PC-3 (cell line): ENCODE data around the gene ZRANB1. TPM values are rescaled to one million over a fixed set of nuclear protein-coding genes. Genes with fewer than 3 reads are reported as not detected.

Source experiments
- ATAC-seq: fragments of 200-7000 bp; cut with Tn5 transposase; 2 replicates; pipeline ENCODE4 v1.9.1; 2020; ENCODE audit warnings: mild to moderate bottlenecking, moderate library complexity
- BruUV-seq: library from RNA; stranded (reverse); fragments of 400-500 nt; replicated peaks from 2 replicates; lab custom pipeline; 2021; lab: Mats Ljungman, UMichigan
- CTCF ChIA-PET: fragments of 300-600 bp; sonication (Branson Sonifier 250); formaldehyde crosslinking; loops from one replicate; lab custom pipeline; 2022; ENCODE audit warnings: antibody characterized with exemption; lab: Charles Lee
- POLR2A ChIA-PET: fragments of 300-600 bp; sonication (Branson Sonifier 250); formaldehyde crosslinking; loops from one replicate; lab custom pipeline; 2022; ENCODE audit warnings: antibody characterized with exemption; ENCODE audit not compliant: unreplicated experiment; lab: Charles Lee
- DNase-seq: peaks from one replicate; pipeline ENCODE4 v3.0.0-alpha.2; 2015
- H2AFZ ChIP-seq: fragments of 300-600 bp; sonication (generic); 2 replicates; pipeline ENCODE4 v1.6.0; 2016; ENCODE audit warnings: antibody characterized with exemption, low read length
- H3F3A ChIP-seq: fragments of 300-600 bp; sonication (generic); one replicate; pipeline ENCODE4 v1.6.0; 2017; ENCODE audit warnings: antibody characterized with exemption, low read length, control low read depth, mild to moderate bottlenecking; ENCODE audit not compliant: unreplicated experiment
- H3K27ac ChIP-seq: fragments of 300-600 bp; sonication (generic); 2 replicates; pipeline ENCODE4 v1.5.1; 2016; ENCODE audit warnings: mild to moderate bottlenecking, low read length
- H3K27me3 ChIP-seq: fragments of 300-600 bp; sonication (generic); 2 replicates; pipeline ENCODE4 v1.6.1; 2016; ENCODE audit warnings: low read length, mixed read lengths
- H3K36me3 ChIP-seq: fragments of 300-600 bp; sonication (generic); 2 replicates; pipeline ENCODE4 v1.6.1; 2016; ENCODE audit warnings: low read depth, mixed run types, low read length, mixed read lengths
- H3K4me1 ChIP-seq: fragments of 300-600 bp; sonication (generic); 2 replicates; pipeline ENCODE4 v1.5.1; 2016; ENCODE audit warnings: low read length; ENCODE audit not compliant: insufficient read depth
- H3K4me2 ChIP-seq: fragments of 300-600 bp; sonication (generic); 2 replicates; pipeline ENCODE4 v1.6.0; 2016; ENCODE audit warnings: low read length
- H3K4me3 ChIP-seq: fragments of 300-600 bp; sonication (generic); 2 replicates; pipeline ENCODE4 v1.5.1; 2016; ENCODE audit warnings: mild to moderate bottlenecking, low read length, mixed read lengths
- H3K79me2 ChIP-seq: fragments of 300-600 bp; sonication (generic); 2 replicates; pipeline ENCODE4 v1.6.1; 2017; ENCODE audit warnings: low read length, mixed read lengths
- H3K9ac ChIP-seq: fragments of 300-600 bp; sonication (generic); 2 replicates; pipeline ENCODE4 v1.6.0; 2016; ENCODE audit warnings: mild to moderate bottlenecking, low read length
- H3K9me2 ChIP-seq: fragments of 300-600 bp; sonication (generic); replicated peaks from 2 replicates; pipeline ENCODE4 v1.6.1; 2016; ENCODE audit warnings: mixed run types, low read length, mixed read lengths
- H3K9me3 ChIP-seq: fragments of 300-600 bp; sonication (generic); 2 replicates; pipeline ENCODE4 v1.6.1; 2016; ENCODE audit warnings: low read length, mixed read lengths
- H4K20me1 ChIP-seq: fragments of 300-600 bp; sonication (generic); 2 replicates; pipeline ENCODE4 v1.6.1; 2016; ENCODE audit warnings: low read length, mixed read lengths
- CTCF ChIP-seq: fragments of 300-600 bp; sonication (generic); conservative IDR thresholded peaks from 2 replicates; pipeline ENCODE4 v1.5.1; 2017; ENCODE audit warnings: antibody characterized with exemption, low read depth, mild to moderate bottlenecking, low read length
- EZH2 ChIP-seq: fragments of 300-600 bp; sonication (generic); IDR thresholded peaks from one replicate; pipeline ENCODE4 v1.6.1; 2017; ENCODE audit warnings: antibody characterized with exemption, mild to moderate bottlenecking, low read length; ENCODE audit not compliant: unreplicated experiment
- EZH2phosphoT487 ChIP-seq: fragments of 300-600 bp; sonication (generic); IDR thresholded peaks from 2 replicates; pipeline ENCODE4 v1.6.1; 2018; ENCODE audit warnings: mild to moderate bottlenecking, antibody characterized with exemption, low read length, borderline replicate concordance
- intact Hi-C: fragments of 100-400 bp; cut with micrococcal nuclease; formaldehyde crosslinking; loops from 2 replicates; pipeline ENCODE4 v1.9.0; 2023
- total RNA-seq: library from RNA; depleted of rRNA; stranded (reverse); fragments of >200 nt; gene quantifications from 2 replicates; pipeline ENCODE4 v1.2.3, GENCODE V29; 2014

The ZRANB1 gene
- total RNA-seq, 1 experiment from 2014 or later, result 12.8 TPM

DNA sequence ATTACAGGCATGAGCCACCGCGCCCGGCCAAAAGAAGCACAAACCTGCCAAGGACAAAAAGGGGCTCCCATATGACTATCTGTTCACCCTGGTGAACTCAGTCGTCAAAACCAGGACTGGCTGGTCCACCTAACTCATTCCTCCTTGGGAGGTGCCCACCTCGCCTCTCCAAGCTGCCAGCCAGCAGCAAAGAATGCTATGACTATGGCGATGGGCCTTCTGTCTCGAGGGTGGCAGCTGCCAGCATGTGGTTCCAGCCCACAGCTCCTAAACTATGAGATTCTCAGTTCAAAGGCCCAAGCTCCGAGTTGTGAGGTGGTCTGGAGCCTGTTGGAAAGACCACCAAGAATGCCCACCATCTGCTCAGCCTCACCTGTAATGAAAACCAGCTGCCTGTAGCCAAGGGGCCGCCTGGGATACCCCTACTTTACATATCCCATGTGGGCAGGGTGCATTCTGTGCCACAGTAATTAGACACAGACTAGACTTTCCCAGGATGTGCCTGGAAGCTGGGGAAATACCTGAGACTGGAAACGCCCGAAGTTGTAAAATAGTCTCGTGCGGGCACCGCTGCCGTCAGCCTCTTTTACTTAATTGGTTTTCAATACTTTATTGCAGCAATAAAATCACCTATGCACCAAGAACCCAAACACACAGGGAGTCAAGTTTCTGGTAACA, 71.1 kb downstream of the ZRANB1 start:
- Histone ChIP-seq H3K4me2 (no peak overlapping the region), H4K20me1 (no peaks in the 10 kb centered on the region), H3K36me3 (no peaks in the 10 kb centered on the region; the same call in 1 of the 2 replicates), H3K9ac (no peak overlapping the region), H3K27me3 (no peaks in the 10 kb centered on the region), H3K9me3 (no peaks in the 10 kb centered on the region), H3K27ac (no peak overlapping the region), H3K9me2 (no peaks in the 10 kb centered on the region), H2AFZ (no peak overlapping the region), H3K4me3 (no peak overlapping the region), H3K4me1 (peaks cover 8% of the 10 kb centered on the region; the same call in 1 of the 2 replicates), H3F3A (no peaks in the 10 kb centered on the region), H3K79me2 (peaks cover 22% of the 10 kb centered on the region)
- no TSS peak for BruUV-seq
- intact Hi-C loops, result no loop called here
- ATAC-seq, result no peak
- ChIA-PET POLR2A (interaction anchor here (0.6 kb wide), 1 partner anchor 353 kb away, joined by 3 read pairs; no protein-coding TSS in a partner anchor), CTCF (no interaction called here)
- no peak for TF ChIP-seq CTCF
- no peak for TF ChIP-seq EZH2phosphoT487
- TF ChIP-seq EZH2, result no peak
- DNase-seq, result no peak

GRCh38 chr10:125013529-125013872, 71.6 kb downstream of the ZRANB1 start:
- ATAC-seq (no peak), DNase-seq (no peak)
- Histone ChIP-seq H3K9ac (no peak overlapping the region), H3K36me3 (no peaks in the 10 kb centered on the region), H3K4me2 (no peak overlapping the region), H3F3A (no peaks in the 10 kb centered on the region), H3K4me3 (no peak overlapping the region), H3K9me2 (no peaks in the 10 kb centered on the region), H3K9me3 (no peaks in the 10 kb centered on the region), H3K27me3 (no peaks in the 10 kb centered on the region), H3K79me2 (peaks cover 27% of the 10 kb centered on the region), H3K4me1 (peaks cover 8% of the 10 kb centered on the region; the same call in 1 of the 2 replicates), H4K20me1 (no peaks in the 10 kb centered on the region), H3K27ac (no peak overlapping the region), H2AFZ (no peak overlapping the region)
- CTCF ChIA-PET, result no interaction called here
- TF ChIP-seq CTCF (no peak), EZH2phosphoT487 (no peak), EZH2 (no peak)
- POLR2A ChIA-PET, result interaction anchor here (0.6 kb wide), 1 partner anchor 354 kb away, joined by 3 read pairs; no protein-coding TSS in a partner anchor
- intact Hi-C loops, result no loop called here
- no TSS peak for BruUV-seq
